DND-41 (cell line): ENCODE measurements around the gene TBXAS1.

Experiments
- ATAC-seq: fragments of 200-7000 bp; cut with Tn5 transposase; 3 replicates; pipeline ENCODE4 v1.9.1; 2021; ENCODE audit warnings: low read depth; ENCODE audit not compliant: insufficient read depth
- DNase-seq: peaks from one replicate; pipeline ENCODE4 v3.0.0-alpha.2; 2020
- H2AFZ ChIP-seq: 2 replicates; pipeline ENCODE4 v1.6.0; 2012; ENCODE audit warnings: low read depth, low read length
- H3K27ac ChIP-seq: 2 replicates; pipeline ENCODE4 v1.5.1; 2012; ENCODE audit warnings: low read length, inconsistent platforms
- H3K27me3 ChIP-seq: fragments of 200-600 bp; sonication (generic); 2 replicates; pipeline ENCODE4 v1.6.0; 2012; ENCODE audit warnings: low read length, mild to moderate bottlenecking, inconsistent platforms; ENCODE audit not compliant: insufficient read depth, poor library complexity
- H3K36me3 ChIP-seq: 2 replicates; pipeline ENCODE4 v1.5.1; 2012; ENCODE audit warnings: low read length, inconsistent platforms; ENCODE audit not compliant: insufficient read depth
- H3K4me1 ChIP-seq: 2 replicates; pipeline ENCODE4 v1.5.1; 2012; ENCODE audit warnings: mild to moderate bottlenecking, low read length; ENCODE audit not compliant: insufficient read depth
- H3K4me2 ChIP-seq: 2 replicates; pipeline ENCODE4 v1.6.0; 2012; ENCODE audit warnings: mild to moderate bottlenecking, moderate library complexity, low read length, inconsistent platforms; ENCODE audit not compliant: insufficient read depth
- H3K4me3 ChIP-seq, 2 experiments: fragments of 200-600 bp in 1 of 2; shearing (Covaris generic) in 1 of 2; 2 replicates each; pipeline ENCODE4 v1.5.1; 2012 to 2016; ENCODE audit warnings: inconsistent platforms in 2 of 2, low read length in 2 of 2, mild to moderate bottlenecking in 2 of 2, low read depth in 1 of 2, moderate library complexity in 1 of 2
- H3K79me2 ChIP-seq: 2 replicates; pipeline ENCODE4 v1.6.0; 2012; ENCODE audit warnings: low read length, inconsistent platforms; ENCODE audit not compliant: insufficient read depth
- H3K9ac ChIP-seq: 2 replicates; pipeline ENCODE4 v1.6.0; 2012; ENCODE audit warnings: low read depth, mild to moderate bottlenecking, inconsistent platforms, low read length, moderate library complexity
- H3K9me3 ChIP-seq: 2 replicates; pipeline ENCODE4 v1.5.1; 2012; ENCODE audit warnings: low read length, moderate library complexity, mild to moderate bottlenecking, inconsistent platforms; ENCODE audit not compliant: insufficient read depth, severe bottlenecking
- H4K20me1 ChIP-seq: 2 replicates; pipeline ENCODE4 v1.6.0; 2012; ENCODE audit warnings: low read length; ENCODE audit not compliant: insufficient read depth
- EZH2 ChIP-seq: IDR thresholded peaks from 3 replicates; pipeline ENCODE4 v1.6.1; 2012; ENCODE audit warnings: borderline replicate concordance, low read depth, mild to moderate bottlenecking, moderate library complexity, low read length, inconsistent platforms; ENCODE audit not compliant: severe bottlenecking
- TF ChIP-seq, protein P1 (sequence below): IDR thresholded peaks from 2 replicates; pipeline ENCODE4 v1.5.1; 2012; ENCODE audit warnings: borderline replicate concordance, low read length, moderate library complexity, mild to moderate bottlenecking; ENCODE audit not compliant: poor library complexity, severe bottlenecking; ENCODE audit errors: extremely low read depth

The TBXAS1 gene

DNA sequence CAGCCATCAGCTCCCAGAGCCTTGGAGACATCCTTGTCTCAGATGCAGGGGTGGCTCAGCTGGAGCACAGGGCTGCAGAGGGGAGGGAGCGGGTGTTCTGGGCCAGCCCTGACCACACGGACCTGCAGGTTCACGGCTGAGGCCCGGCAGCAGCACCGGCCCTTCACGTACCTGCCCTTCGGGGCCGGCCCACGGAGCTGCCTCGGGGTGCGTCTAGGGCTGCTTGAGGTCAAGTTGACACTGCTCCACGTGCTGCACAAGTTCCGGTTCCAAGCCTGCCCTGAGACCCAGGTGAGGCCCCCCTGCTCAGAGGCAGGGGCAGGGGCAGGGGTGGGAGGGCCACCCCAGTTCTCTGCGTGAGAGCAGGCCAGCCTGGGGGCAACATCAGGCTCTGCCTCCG lies 188.5 kb downstream of the TBXAS1 start:
- Histone ChIP-seq H3K27me3 (no peaks in the 10 kb centered on the region), H3K4me2 (no peak overlapping the region)

DNA sequence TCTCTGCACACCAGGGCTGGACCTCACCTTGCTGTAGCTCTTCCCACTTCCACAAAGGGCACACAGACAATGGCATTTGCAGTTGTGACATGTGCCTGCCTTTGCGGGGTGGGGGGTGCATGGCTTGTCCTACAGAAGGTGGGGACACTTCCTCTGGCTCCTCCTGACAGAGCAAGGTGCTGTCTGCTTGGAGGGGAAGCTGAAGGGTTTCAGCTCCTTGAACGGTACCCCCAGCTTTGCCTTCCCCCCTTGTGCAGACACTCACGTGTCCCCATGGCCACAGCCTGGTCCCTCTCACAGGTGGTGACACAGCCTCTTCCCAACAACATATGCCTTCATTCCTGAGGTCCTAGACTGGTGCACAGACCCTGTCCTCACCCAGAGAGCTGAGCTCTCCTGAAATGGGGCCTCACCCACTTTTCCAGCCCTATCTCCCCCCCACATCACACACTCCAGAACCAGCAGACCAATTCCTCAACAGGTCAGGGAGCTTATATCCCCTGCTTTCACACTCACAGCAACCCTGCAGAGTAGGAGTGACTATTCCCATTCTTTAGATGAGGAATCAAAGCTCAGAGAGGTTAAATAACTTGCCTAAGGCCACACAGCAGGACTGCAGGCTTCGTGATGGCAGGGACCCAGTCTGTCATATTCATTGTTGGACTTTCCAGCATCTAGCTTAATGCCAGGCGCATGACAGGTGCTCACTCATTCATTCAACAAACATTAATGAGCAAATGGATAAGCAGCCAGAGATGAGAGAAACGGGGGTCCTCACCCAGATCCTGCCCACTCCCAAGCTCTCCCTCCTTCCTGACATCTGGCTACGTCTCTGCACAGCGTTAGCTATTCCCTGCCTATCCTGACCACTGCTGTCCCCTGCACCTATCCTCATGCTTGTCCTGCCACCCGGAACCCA lies 189.3 kb downstream of the TBXAS1 start:
- peaks cover 11% of the 10 kb centered on the region; the same call in 1 of the 2 replicates for H3K36me3 ChIP-seq
- H3K79me2 ChIP-seq, result no peaks in the 10 kb centered on the region
- H3K4me3 ChIP-seq, result no peak overlapping the region
- H2AFZ ChIP-seq, result no peak overlapping the region
- no peaks in the 10 kb centered on the region for H4K20me1 ChIP-seq
- ATAC-seq, result no peak
- H3K9ac ChIP-seq, result no peak overlapping the region
- no peak for TF ChIP-seq EZH2
- TF ChIP-seq, protein P1, sequence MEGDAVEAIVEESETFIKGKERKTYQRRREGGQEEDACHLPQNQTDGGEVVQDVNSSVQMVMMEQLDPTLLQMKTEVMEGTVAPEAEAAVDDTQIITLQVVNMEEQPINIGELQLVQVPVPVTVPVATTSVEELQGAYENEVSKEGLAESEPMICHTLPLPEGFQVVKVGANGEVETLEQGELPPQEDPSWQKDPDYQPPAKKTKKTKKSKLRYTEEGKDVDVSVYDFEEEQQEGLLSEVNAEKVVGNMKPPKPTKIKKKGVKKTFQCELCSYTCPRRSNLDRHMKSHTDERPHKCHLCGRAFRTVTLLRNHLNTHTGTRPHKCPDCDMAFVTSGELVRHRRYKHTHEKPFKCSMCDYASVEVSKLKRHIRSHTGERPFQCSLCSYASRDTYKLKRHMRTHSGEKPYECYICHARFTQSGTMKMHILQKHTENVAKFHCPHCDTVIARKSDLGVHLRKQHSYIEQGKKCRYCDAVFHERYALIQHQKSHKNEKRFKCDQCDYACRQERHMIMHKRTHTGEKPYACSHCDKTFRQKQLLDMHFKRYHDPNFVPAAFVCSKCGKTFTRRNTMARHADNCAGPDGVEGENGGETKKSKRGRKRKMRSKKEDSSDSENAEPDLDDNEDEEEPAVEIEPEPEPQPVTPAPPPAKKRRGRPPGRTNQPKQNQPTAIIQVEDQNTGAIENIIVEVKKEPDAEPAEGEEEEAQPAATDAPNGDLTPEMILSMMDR, result no peak
- no peaks in the 10 kb centered on the region for H3K4me1 ChIP-seq
- H3K27ac ChIP-seq, result no peak overlapping the region
- no peak overlapping the region for H3K4me2 ChIP-seq
- H3K27me3 ChIP-seq, result no peaks in the 10 kb centered on the region
- DNase-seq, result no peak
- H3K9me3 ChIP-seq, result no peaks in the 10 kb centered on the region

More for the DNA sequence above, 188.5 kb downstream of the TBXAS1 start:
- peaks cover 3% of the 10 kb centered on the region; the same call in 1 of the 2 replicates for H3K36me3 ChIP-seq
- no peak for DNase-seq
- no peak for ATAC-seq
- H2AFZ ChIP-seq, result no peak overlapping the region
- H4K20me1 ChIP-seq, result no peaks in the 10 kb centered on the region
- no peak overlapping the region for H3K4me3 ChIP-seq
- no peak overlapping the region for H3K9ac ChIP-seq
- no peaks in the 10 kb centered on the region for H3K4me1 ChIP-seq
- H3K9me3 ChIP-seq, result no peaks in the 10 kb centered on the region
- no peaks in the 10 kb centered on the region for H3K79me2 ChIP-seq
- no peak for TF ChIP-seq EZH2
- TF ChIP-seq, protein P1, result no peak
- no peak overlapping the region for H3K27ac ChIP-seq

DNA sequence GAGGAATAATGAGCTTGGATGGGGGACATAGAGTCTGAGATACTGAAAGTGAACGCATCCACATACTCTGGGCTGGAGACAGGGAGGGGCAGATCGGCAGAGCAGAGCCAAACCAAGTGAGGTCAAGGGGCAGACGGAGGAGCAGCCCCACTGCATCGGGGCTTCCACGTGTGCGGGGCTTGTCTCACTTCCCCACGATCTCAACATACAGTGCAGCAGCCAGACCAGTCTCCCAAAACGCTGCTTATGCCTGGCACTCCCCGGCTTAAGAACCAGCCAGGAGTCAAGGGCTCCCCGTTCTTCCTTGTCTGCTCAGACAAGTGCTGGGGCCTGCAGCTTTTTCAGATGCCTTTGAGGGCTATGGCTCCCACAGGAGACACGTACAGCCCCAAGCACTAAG lies 190.1 kb downstream of the TBXAS1 start:
- Histone ChIP-seq H2AFZ (no peak overlapping the region), H3K9me3 (no peaks in the 10 kb centered on the region), H3K4me1 (no peaks in the 10 kb centered on the region), H3K27ac (no peak overlapping the region), H3K4me3 (no peak overlapping the region), H3K27me3 (no peaks in the 10 kb centered on the region), H3K79me2 (no peaks in the 10 kb centered on the region), H4K20me1 (no peaks in the 10 kb centered on the region), H3K9ac (no peak overlapping the region), H3K4me2 (no peak overlapping the region), H3K36me3 (peaks cover 19% of the 10 kb centered on the region; the same call in 1 of the 2 replicates)
- ATAC-seq, result peak; percentile 21; the same call in 2 of the 3 replicates
- TF ChIP-seq, protein P1, result no peak
- no peak for TF ChIP-seq EZH2
- no peak for DNase-seq
